Neural cell (in vitro differentiated cells): ENCODE measurements around the gene LTBP4. TPM values are rescaled to one million over a fixed set of nuclear protein-coding genes. Genes with fewer than 3 reads are reported as not detected.

Experiments
- H2AFZ ChIP-seq: fragments of 200-600, 300-800 bp; sonication (generic), shearing (Covaris generic); 2 replicates; pipeline ENCODE4 v1.6.0; 2014; ENCODE audit warnings: low read depth, mild to moderate bottlenecking, antibody characterized with exemption, low read length, moderate library complexity
- H3F3A ChIP-seq: fragments of 200-600 bp; shearing (Covaris generic); 2 replicates; pipeline ENCODE4 v1.6.1; 2016; ENCODE audit warnings: mild to moderate bottlenecking, moderate library complexity, mixed read lengths, antibody characterized with exemption, low read length; ENCODE audit not compliant: insufficient read depth, poor library complexity, severe bottlenecking
- H3K27ac ChIP-seq: fragments of 200-600, 300-800 bp; sonication (generic), shearing (Covaris generic); 2 replicates; pipeline ENCODE4 v1.5.1; 2014; ENCODE audit warnings: mild to moderate bottlenecking, low read length, moderate library complexity
- H3K27me3 ChIP-seq: fragments of 300-800, 200-600 bp; sonication (generic), shearing (Covaris generic); 2 replicates; pipeline ENCODE4 v1.6.0; 2014; ENCODE audit warnings: mild to moderate bottlenecking, low read depth, low read length, moderate library complexity; ENCODE audit not compliant: insufficient read depth
- H3K36me3 ChIP-seq: fragments of 300-800, 200-600 bp; sonication (generic), shearing (Covaris generic); 2 replicates; pipeline ENCODE4 v1.5.1; 2014; ENCODE audit warnings: mild to moderate bottlenecking, antibody characterized with exemption, low read length, moderate library complexity; ENCODE audit not compliant: insufficient read depth
- H3K4me2 ChIP-seq: fragments of 300-800, 200-600 bp; sonication (generic), shearing (Covaris generic); 2 replicates; pipeline ENCODE4 v1.6.0; 2014; ENCODE audit warnings: mild to moderate bottlenecking, low read length
- H3K4me3 ChIP-seq: fragments of 300-800, 200-600 bp; sonication (generic), shearing (Covaris generic); 2 replicates; pipeline ENCODE4 v1.5.1; 2014; ENCODE audit warnings: mild to moderate bottlenecking, low read length, moderate library complexity
- H3K79me2 ChIP-seq: fragments of 200-600 bp; shearing (Covaris generic); replicated peaks from 2 replicates; pipeline ENCODE4 v1.6.0; 2014; ENCODE audit warnings: mild to moderate bottlenecking, low read length, moderate library complexity; ENCODE audit not compliant: insufficient read depth
- H3K9ac ChIP-seq: fragments of 300-800, 200-600 bp; sonication (generic), shearing (Covaris generic); 2 replicates; pipeline ENCODE4 v1.6.1; 2016; ENCODE audit warnings: mild to moderate bottlenecking, low read length, mixed read lengths
- H3K9me2 ChIP-seq: fragments of 200-600 bp; shearing (Covaris generic); 2 replicates; pipeline ENCODE4 v1.6.1; 2016; ENCODE audit warnings: mild to moderate bottlenecking, low read length, mixed read lengths; ENCODE audit not compliant: insufficient read depth
- H3K9me3 ChIP-seq: fragments of 200-600, 300-800 bp; sonication (generic), shearing (Covaris generic); 2 replicates; pipeline ENCODE4 v1.6.1; 2016; ENCODE audit warnings: mild to moderate bottlenecking, mixed run types, low read length, moderate library complexity, mixed read lengths
- H4K20me1 ChIP-seq: fragments of 200-600 bp; shearing (Covaris generic); 2 replicates; pipeline ENCODE4 v1.6.1; 2016; ENCODE audit warnings: mild to moderate bottlenecking, mixed run types; ENCODE audit not compliant: insufficient read depth
- CTCF ChIP-seq: fragments of 450-650 bp; IDR thresholded peaks from 2 replicates; pipeline ENCODE4 v1.5.1; 2014; ENCODE audit warnings: antibody characterized with exemption, mild to moderate bottlenecking, moderate library complexity; ENCODE audit not compliant: poor library complexity, severe bottlenecking
- EP300 ChIP-seq: fragments of 450-650 bp; conservative IDR thresholded peaks from 2 replicates; pipeline ENCODE4 v1.6.1; 2014; ENCODE audit warnings: antibody characterized with exemption, mild to moderate bottlenecking, moderate library complexity; ENCODE audit not compliant: poor library complexity, severe bottlenecking
- EZH2 ChIP-seq: fragments of 200-600, 300-800 bp; shearing (Covaris generic), sonication (generic); IDR thresholded peaks from 2 replicates; pipeline ENCODE4 v1.6.1; 2014; ENCODE audit warnings: antibody characterized with exemption, low read length, borderline replicate concordance, mild to moderate bottlenecking; ENCODE audit not compliant: insufficient read depth, poor library complexity, severe bottlenecking
- MXI1 ChIP-seq: fragments of 450-650 bp; conservative IDR thresholded peaks from 2 replicates; pipeline ENCODE4 v1.6.1; 2014; ENCODE audit warnings: antibody characterized with exemption, mild to moderate bottlenecking; ENCODE audit not compliant: poor library complexity, severe bottlenecking
- POLR2AphosphoS5 ChIP-seq: IDR thresholded peaks from 2 replicates; pipeline ENCODE4 v1.6.1; 2012
- RAD21 ChIP-seq: fragments of 450-650 bp; conservative IDR thresholded peaks from 2 replicates; pipeline ENCODE4 v1.6.1; 2014; ENCODE audit warnings: antibody characterized with exemption, mild to moderate bottlenecking, moderate library complexity
- REST ChIP-seq: IDR thresholded peaks from 2 replicates; pipeline ENCODE4 v1.6.1; 2012; ENCODE audit warnings: borderline replicate concordance
- SMC3 ChIP-seq: fragments of 450-650 bp; conservative IDR thresholded peaks from 2 replicates; pipeline ENCODE4 v1.6.1; 2014; ENCODE audit warnings: antibody characterized with exemption, mild to moderate bottlenecking, moderate library complexity; ENCODE audit not compliant: poor library complexity
- TAF1 ChIP-seq: IDR thresholded peaks from 2 replicates; pipeline ENCODE4 v1.6.1; 2012; ENCODE audit warnings: low read depth
- polyA plus RNA-seq: library from polyadenylated mRNA; depleted of rRNA; stranded (reverse); fragments of >200 nt; gene quantifications from 2 replicates; pipeline ENCODE4 v1.2.3, GENCODE V29; 2014

LTBP4 gene
- polyA plus RNA-seq, 1 donor from 2014 or later, result 55.6 TPM

GRCh38 chr19:40619333-40620160, 18.4 kb downstream of the LTBP4 start:
- Histone ChIP-seq H3K9me3 (no peaks in the 10 kb centered on the region), H3F3A (no peaks in the 10 kb centered on the region), H4K20me1 (no peaks in the 10 kb centered on the region), H3K27ac (no peak overlapping the region), H3K9me2 (no peaks in the 10 kb centered on the region), H3K79me2 (no peaks in the 10 kb centered on the region), H2AFZ (no peak overlapping the region), H3K4me2 (no peak overlapping the region), H3K4me3 (no peak overlapping the region), H3K36me3 (no peaks in the 10 kb centered on the region), H3K27me3 (no peaks in the 10 kb centered on the region), H3K9ac (no peak overlapping the region)
- TF ChIP-seq EP300, result no peak

- no peak for TF ChIP-seq SMC3
- TF ChIP-seq EZH2, result no peak
- TF ChIP-seq REST, result no peak
- TF ChIP-seq EP300, result no peak
- no peak for TF ChIP-seq POLR2AphosphoS5
- no peak for TF ChIP-seq MXI1
- TF ChIP-seq CTCF, result no peak
- no peak for TF ChIP-seq TAF1
- no peak for TF ChIP-seq RAD21
- Histone ChIP-seq H3K27me3 (no peaks in the 10 kb centered on the region), H3K4me3 (no peak overlapping the region), H3K9ac (no peak overlapping the region), H4K20me1 (no peaks in the 10 kb centered on the region), H3K36me3 (no peaks in the 10 kb centered on the region), H3K9me3 (no peaks in the 10 kb centered on the region), H3K4me2 (no peak overlapping the region), H3F3A (no peaks in the 10 kb centered on the region), H3K79me2 (no peaks in the 10 kb centered on the region), H2AFZ (no peak overlapping the region), H3K27ac (no peak overlapping the region), H3K9me2 (no peaks in the 10 kb centered on the region)
Observed at GRCh38 chr19:40620161-40620485, 19.0 kb downstream of the LTBP4 start.
